Suprapubic skin (tissue), 4 donors: ENCODE data around the gene DAND5. TPM values are rescaled to one million over a fixed set of nuclear protein-coding genes. Genes with fewer than 3 reads are reported as not detected.

ENCODE experiments used
- DNase-seq, 2 donors: peaks; one replicate each; pipeline ENCODE4 v3.0.0-alpha.2; 2019; ENCODE audit warnings: low spot score in 2 of 2
- H3K27ac ChIP-seq: fragments of 200-600 bp; sonication (generic); one replicate; pipeline ENCODE4 v1.5.1; 2019
- H3K27me3 ChIP-seq: fragments of 200-600 bp; sonication (generic); one replicate; pipeline ENCODE4 v1.5.1; 2019
- H3K36me3 ChIP-seq: fragments of 200-600 bp; sonication (generic); one replicate; pipeline ENCODE4 v1.5.1; 2019
- H3K4me1 ChIP-seq: fragments of 200-600 bp; sonication (generic); one replicate; pipeline ENCODE4 v1.5.1; 2019
- H3K4me3 ChIP-seq: fragments of 200-600 bp; sonication (generic); one replicate; pipeline ENCODE4 v1.5.1; 2019; ENCODE audit warnings: mild to moderate bottlenecking
- H3K9me3 ChIP-seq: fragments of 200-600 bp; sonication (generic); one replicate; pipeline ENCODE4 v1.5.1; 2019
- CTCF ChIP-seq, 2 donors: fragments of 200-600 bp in 1 of 2; fragments of 450-650 bp in 1 of 2; sonication (generic) in 1 of 2; IDR thresholded peaks; one replicate each; pipeline ENCODE4 v1.5.1; 2016 to 2019; ENCODE audit warnings: antibody characterized with exemption in 2 of 2, mild to moderate bottlenecking in 1 of 2, moderate library complexity in 1 of 2
- EP300 ChIP-seq: sonication (generic); formaldehyde crosslinking; IDR thresholded peaks from one replicate; pipeline ENCODE4 v1.6.1; 2017; ENCODE audit warnings: antibody characterized with exemption
- POLR2A ChIP-seq, 2 donors: fragments of 450-650 bp; IDR thresholded peaks; one replicate each; pipeline ENCODE4 v1.6.1; 2017; ENCODE audit warnings: antibody characterized with exemption in 2 of 2, mild to moderate bottlenecking in 2 of 2, moderate library complexity in 2 of 2
- POLR2AphosphoS5 ChIP-seq, 3 donors: sonication (generic); formaldehyde crosslinking; IDR thresholded peaks; one replicate each; pipeline ENCODE4 v1.6.1; 2017; ENCODE audit warnings: antibody characterized with exemption in 3 of 3
- WGBS: methylation state at CpG from one replicate; pipeline ENCODE4 v1.1.5; 2018; 5-methylcytosine and 5-hydroxymethylcytosine counted together
- total RNA-seq, 4 donors: library from RNA; depleted of rRNA; stranded (reverse); fragments of >200 nt; gene quantifications; one replicate each; pipeline ENCODE4 v1.1.0, GENCODE V29; 2016

The DAND5 gene
- total RNA-seq, 4 donors from 2014 or later: not detected

- TF ChIP-seq POLR2A (IDR thresholded peaks at IDR 0.05) (no peak), CTCF (IDR thresholded peaks at IDR 0.05) (no peak), POLR2AphosphoS5 (IDR thresholded peaks at IDR 0.05) (no peak), EP300 (no peak)
- peak overlapping the region; percentile 97 for H3K27ac ChIP-seq
- H3K4me3 ChIP-seq: peak overlapping the region; percentile 42
- H3K27me3 ChIP-seq: no peaks in the 10 kb centered on the region
- H3K4me1 ChIP-seq: peaks cover 97% of the 10 kb centered on the region
- 30% methylated on average over 4 of the region's 19 CpGs for WGBS
- H3K36me3 ChIP-seq: no peaks in the 10 kb centered on the region
- DNase-seq: no peak
- H3K9me3 ChIP-seq: no peaks in the 10 kb centered on the region
These were observed 31.8 kb downstream of the DAND5 start for GRCh38 chr19:13001166-13001501.

- no peak for TF ChIP-seq EP300
- no peak for TF ChIP-seq CTCF (IDR thresholded peaks at IDR 0.05)
- TF ChIP-seq POLR2A (IDR thresholded peaks at IDR 0.05): peak in 1 of 2 donors; percentile 38
- TF ChIP-seq POLR2AphosphoS5 (IDR thresholded peaks at IDR 0.05): peak in 1 of 3 donors; percentile 62
- H3K9me3 ChIP-seq: no peaks in the 10 kb centered on the region
- no peaks in the 10 kb centered on the region for H3K36me3 ChIP-seq
- peak overlapping the region; percentile 42 for H3K4me3 ChIP-seq
- peak overlapping the region; percentile 97 for H3K27ac ChIP-seq
- no peaks in the 10 kb centered on the region for H3K27me3 ChIP-seq
- peak in 1 of 2 donors; percentile 81 for DNase-seq
- H3K4me1 ChIP-seq: peaks cover 100% of the 10 kb centered on the region
- 23% methylated on average over 19 of the region's 41 CpGs for WGBS
These were observed 32.3 kb downstream of the DAND5 start for GRCh38 chr19:13001502-13002165.

- TF ChIP-seq POLR2A (IDR thresholded peaks at IDR 0.05) (no peak), EP300 (no peak), CTCF (IDR thresholded peaks at IDR 0.05) (no peak), POLR2AphosphoS5 (IDR thresholded peaks at IDR 0.05) (no peak)
- peak overlapping the region; percentile 42 for H3K4me3 ChIP-seq
- DNase-seq: peak in 1 of 2 donors; percentile 90
- H3K27ac ChIP-seq: peak overlapping the region; percentile 97
- H3K9me3 ChIP-seq: no peaks in the 10 kb centered on the region
- WGBS: 8% methylated on average over 22 of the region's 29 CpGs
- H3K4me1 ChIP-seq: peaks cover 100% of the 10 kb centered on the region
- no peaks in the 10 kb centered on the region for H3K36me3 ChIP-seq
- H3K27me3 ChIP-seq: no peaks in the 10 kb centered on the region
These were observed 33.0 kb downstream of the DAND5 start for GRCh38 chr19:13002166-13002898.

GRCh38 chr19:13003081-13003480 lies 33.7 kb downstream of the DAND5 start:
- Histone ChIP-seq H3K27ac (peak overlapping the region; percentile 97), H3K4me1 (peaks cover 100% of the 10 kb centered on the region), H3K4me3 (peak overlapping the region; percentile 42), H3K9me3 (no peaks in the 10 kb centered on the region), H3K36me3 (no peaks in the 10 kb centered on the region), H3K27me3 (no peaks in the 10 kb centered on the region)
- no peak for TF ChIP-seq CTCF (IDR thresholded peaks at IDR 0.05)
- no peak for TF ChIP-seq POLR2AphosphoS5 (IDR thresholded peaks at IDR 0.05)
- no peak for TF ChIP-seq EP300
- 29% methylated on average over 14 of the region's 15 CpGs for WGBS
- no peak for DNase-seq

GRCh38 chr19:13004273-13004672 lies 34.9 kb downstream of the DAND5 start:
- 51% methylated on average over 7 of the region's 7 CpGs for WGBS
- Histone ChIP-seq H3K4me1 (peaks cover 100% of the 10 kb centered on the region), H3K4me3 (no peak overlapping the region), H3K9me3 (no peaks in the 10 kb centered on the region), H3K27me3 (no peaks in the 10 kb centered on the region), H3K27ac (peak overlapping the region; percentile 97), H3K36me3 (no peaks in the 10 kb centered on the region)
- peak in 1 of 2 donors; percentile 74 for DNase-seq
- TF ChIP-seq EP300: no peak
- TF ChIP-seq POLR2AphosphoS5 (IDR thresholded peaks at IDR 0.05): no peak
- TF ChIP-seq POLR2A (IDR thresholded peaks at IDR 0.05): no peak
- TF ChIP-seq CTCF (IDR thresholded peaks at IDR 0.05): no peak
